Hepatocyte (in vitro differentiated cells): ENCODE data around the gene MEGF8. TPM values are rescaled to one million over a fixed set of nuclear protein-coding genes. Genes with fewer than 3 reads are reported as not detected.
A peak's percentile ranks its signal among the peaks of the same experiment; 100 is the strongest.

ENCODE experiments used
- DNase-seq: peaks from one replicate; pipeline ENCODE4 v3.0.0-alpha.2; 2016; ENCODE audit warnings: low spot score
- H2AFZ ChIP-seq: fragments of 200-600 bp; sonication (generic); 2 replicates; pipeline ENCODE4 v1.6.0; 2016; ENCODE audit warnings: antibody characterized with exemption, mild to moderate bottlenecking
- H3K27ac ChIP-seq: fragments of 200-600 bp; sonication (generic); 2 replicates; pipeline ENCODE4 v1.5.1; 2016; ENCODE audit warnings: mild to moderate bottlenecking
- H3K27me3 ChIP-seq: fragments of 200-600 bp; sonication (generic); 2 replicates; pipeline ENCODE4 v1.6.1; 2016
- H3K36me3 ChIP-seq: fragments of 200-600 bp; sonication (generic); replicated peaks from 2 replicates; pipeline ENCODE4 v1.5.1; 2016; ENCODE audit warnings: low read depth; ENCODE audit not compliant: insufficient read depth
- H3K4me1 ChIP-seq: fragments of 200-600 bp; sonication (generic); 2 replicates; pipeline ENCODE4 v1.5.1; 2016; ENCODE audit warnings: mild to moderate bottlenecking, moderate library complexity; ENCODE audit not compliant: insufficient read depth
- H3K4me2 ChIP-seq: fragments of 200-600 bp; sonication (generic); 2 replicates; pipeline ENCODE4 v1.6.0; 2016
- H3K4me3 ChIP-seq: fragments of 200-600 bp; sonication (generic); 2 replicates; pipeline ENCODE4 v1.5.1; 2016; ENCODE audit warnings: mild to moderate bottlenecking
- H3K79me2 ChIP-seq: fragments of 200-600 bp; sonication (generic); 2 replicates; pipeline ENCODE4 v1.6.0; 2017; ENCODE audit warnings: mild to moderate bottlenecking
- H3K9me2 ChIP-seq: fragments of 200-600 bp; sonication (generic); replicated peaks from 2 replicates; pipeline ENCODE4 v1.6.0; 2017; ENCODE audit warnings: mild to moderate bottlenecking; ENCODE audit not compliant: insufficient read depth
- H3K9me3 ChIP-seq: fragments of 200-600 bp; sonication (generic); 2 replicates; pipeline ENCODE4 v1.5.1; 2016; ENCODE audit warnings: low read depth, mild to moderate bottlenecking
- H4K20me1 ChIP-seq: fragments of 200-600 bp; sonication (generic); 2 replicates; pipeline ENCODE4 v1.6.0; 2016; ENCODE audit warnings: mild to moderate bottlenecking; ENCODE audit not compliant: insufficient read depth, poor library complexity, severe bottlenecking
- EZH2 ChIP-seq: fragments of 200-600 bp; sonication (generic); IDR thresholded peaks from 2 replicates; pipeline ENCODE4 v1.6.1; 2016; ENCODE audit warnings: antibody characterized with exemption, mild to moderate bottlenecking, borderline replicate concordance
- EZH2phosphoT487 ChIP-seq: fragments of 200-600 bp; sonication (generic); IDR thresholded peaks from one replicate; pipeline ENCODE4 v1.6.1; 2018; ENCODE audit warnings: antibody characterized with exemption, mild to moderate bottlenecking, low read depth, moderate library complexity; ENCODE audit not compliant: unreplicated experiment, severe bottlenecking
- WGBS: methylation state at CpG from one replicate; pipeline ENCODE4 v1.1.6; 2016; ENCODE audit warnings: low lambda C conversion rate; ENCODE audit errors: missing lambda C conversion rate; 5-methylcytosine and 5-hydroxymethylcytosine counted together
- polyA plus RNA-seq: library from polyadenylated mRNA; unstranded; fragments of >200 nt; fragmentation: Nextera tagmentation; extraction: Ambion mirVana; gene quantifications from 2 replicates; pipeline ENCODE4 v1.2.1, GENCODE V29; 2016
- total RNA-seq: library from RNA; depleted of rRNA; stranded (reverse); fragments of >200 nt; gene quantifications from 2 replicates; pipeline ENCODE4 v1.2.3, GENCODE V29; 2014
- TF ChIP-seq, protein P1 (sequence below): fragments of 200-600 bp; sonication (generic); IDR thresholded peaks from 2 replicates; pipeline ENCODE4 v1.5.1; 2016; ENCODE audit warnings: antibody characterized with exemption, mild to moderate bottlenecking; ENCODE audit not compliant: poor library complexity

MEGF8 gene
- total and polyA plus RNA-seq, 2 experiments from 2014 or later = 8.3 to 19.2 TPM

DNA sequence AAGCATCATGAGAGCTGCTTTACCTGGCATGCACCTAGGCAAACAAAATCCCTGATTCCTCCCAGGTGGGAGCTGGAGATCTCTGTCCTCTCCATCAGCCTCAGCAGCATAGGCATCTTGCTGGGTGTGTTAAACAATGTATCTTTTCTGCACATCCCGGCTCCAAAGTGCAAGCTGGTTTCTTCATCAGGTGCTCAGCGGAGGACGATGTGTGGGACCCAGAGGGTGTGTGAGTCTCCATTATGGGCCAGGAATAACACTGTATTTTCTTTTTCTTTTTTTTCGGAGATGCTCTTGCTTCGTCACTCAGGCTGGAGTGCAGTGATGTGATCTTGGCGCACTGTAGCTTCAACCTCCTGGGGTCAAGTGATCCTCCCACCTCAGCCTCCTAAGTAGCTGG lies 54.7 kb downstream of the MEGF8 start:
- no peaks in the 10 kb centered on the region for H3K27me3 ChIP-seq
- H2AFZ ChIP-seq = no peak overlapping the region
- H3K4me1 ChIP-seq = peaks cover 7% of the 10 kb centered on the region
- no peaks in the 10 kb centered on the region for H4K20me1 ChIP-seq
- TF ChIP-seq EZH2phosphoT487 = no peak
- no peak for TF ChIP-seq EZH2
- TF ChIP-seq, protein P1, sequence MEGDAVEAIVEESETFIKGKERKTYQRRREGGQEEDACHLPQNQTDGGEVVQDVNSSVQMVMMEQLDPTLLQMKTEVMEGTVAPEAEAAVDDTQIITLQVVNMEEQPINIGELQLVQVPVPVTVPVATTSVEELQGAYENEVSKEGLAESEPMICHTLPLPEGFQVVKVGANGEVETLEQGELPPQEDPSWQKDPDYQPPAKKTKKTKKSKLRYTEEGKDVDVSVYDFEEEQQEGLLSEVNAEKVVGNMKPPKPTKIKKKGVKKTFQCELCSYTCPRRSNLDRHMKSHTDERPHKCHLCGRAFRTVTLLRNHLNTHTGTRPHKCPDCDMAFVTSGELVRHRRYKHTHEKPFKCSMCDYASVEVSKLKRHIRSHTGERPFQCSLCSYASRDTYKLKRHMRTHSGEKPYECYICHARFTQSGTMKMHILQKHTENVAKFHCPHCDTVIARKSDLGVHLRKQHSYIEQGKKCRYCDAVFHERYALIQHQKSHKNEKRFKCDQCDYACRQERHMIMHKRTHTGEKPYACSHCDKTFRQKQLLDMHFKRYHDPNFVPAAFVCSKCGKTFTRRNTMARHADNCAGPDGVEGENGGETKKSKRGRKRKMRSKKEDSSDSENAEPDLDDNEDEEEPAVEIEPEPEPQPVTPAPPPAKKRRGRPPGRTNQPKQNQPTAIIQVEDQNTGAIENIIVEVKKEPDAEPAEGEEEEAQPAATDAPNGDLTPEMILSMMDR = no peak
- H3K9me3 ChIP-seq = no peaks in the 10 kb centered on the region
- no peaks in the 10 kb centered on the region for H3K36me3 ChIP-seq
- H3K4me3 ChIP-seq = no peak overlapping the region
- H3K27ac ChIP-seq = no peak overlapping the region
- H3K79me2 ChIP-seq = no peaks in the 10 kb centered on the region
- no peaks in the 10 kb centered on the region for H3K9me2 ChIP-seq
- WGBS = 89% methylated on average over 6 of the region's 6 CpGs
- no peak overlapping the region for H3K4me2 ChIP-seq
- no peak for DNase-seq

DNA sequence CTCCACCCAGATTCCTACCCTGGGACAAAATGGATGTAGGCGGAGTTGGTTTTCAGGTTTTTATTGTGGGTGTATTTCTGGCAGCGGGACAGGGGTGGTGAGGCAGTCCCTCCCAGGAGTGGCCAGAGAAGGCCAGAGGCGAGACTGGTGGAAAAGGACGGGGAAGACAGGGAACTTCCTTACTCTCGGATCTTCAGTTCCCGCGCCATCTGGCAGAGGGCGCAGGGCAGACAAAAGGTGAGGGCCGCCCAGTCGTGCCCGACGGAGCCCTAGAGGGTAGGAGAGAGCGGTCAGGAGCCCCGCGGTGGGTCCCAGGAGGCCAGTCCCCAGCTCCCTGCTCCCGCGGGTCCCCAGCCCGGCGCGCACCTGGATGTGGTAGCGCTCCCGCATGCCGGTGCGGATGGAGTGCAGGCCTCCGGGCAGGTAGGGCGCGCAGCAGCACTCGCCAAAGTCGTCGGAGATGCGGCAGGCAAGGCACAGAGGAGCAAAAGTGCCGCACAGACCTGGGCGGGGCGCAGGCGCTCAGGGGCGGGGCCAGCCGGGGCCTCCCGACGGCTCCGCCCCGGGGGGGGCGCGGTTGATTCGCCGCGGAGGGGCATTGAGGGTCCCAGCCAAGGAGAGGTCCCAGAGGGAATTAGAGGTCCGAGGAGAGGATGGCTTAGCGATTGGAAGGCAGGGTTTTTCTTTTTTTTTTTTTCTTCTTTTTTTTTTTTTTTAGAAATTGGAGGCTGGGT lies 61.7 kb downstream of the MEGF8 start:
- TF ChIP-seq EZH2 (no peak), EZH2phosphoT487 (no peak)
- TF ChIP-seq, protein P1 = peak; percentile 51
- Histone ChIP-seq H3K4me2 (peak overlapping the region; percentile 93), H3K9me2 (no peaks in the 10 kb centered on the region), H3K27me3 (peaks cover 25% of the 10 kb centered on the region), H3K4me3 (peak overlapping the region; percentile 66), H3K27ac (peak overlapping the region; percentile 64), H3K4me1 (no peaks in the 10 kb centered on the region), H3K9me3 (no peaks in the 10 kb centered on the region), H3K79me2 (no peaks in the 10 kb centered on the region), H4K20me1 (no peaks in the 10 kb centered on the region), H3K36me3 (no peaks in the 10 kb centered on the region), H2AFZ (peak overlapping the region; percentile 97)
- 2% methylated on average over 31 of the region's 48 CpGs for WGBS
- DNase-seq = peak; percentile 82

DNA sequence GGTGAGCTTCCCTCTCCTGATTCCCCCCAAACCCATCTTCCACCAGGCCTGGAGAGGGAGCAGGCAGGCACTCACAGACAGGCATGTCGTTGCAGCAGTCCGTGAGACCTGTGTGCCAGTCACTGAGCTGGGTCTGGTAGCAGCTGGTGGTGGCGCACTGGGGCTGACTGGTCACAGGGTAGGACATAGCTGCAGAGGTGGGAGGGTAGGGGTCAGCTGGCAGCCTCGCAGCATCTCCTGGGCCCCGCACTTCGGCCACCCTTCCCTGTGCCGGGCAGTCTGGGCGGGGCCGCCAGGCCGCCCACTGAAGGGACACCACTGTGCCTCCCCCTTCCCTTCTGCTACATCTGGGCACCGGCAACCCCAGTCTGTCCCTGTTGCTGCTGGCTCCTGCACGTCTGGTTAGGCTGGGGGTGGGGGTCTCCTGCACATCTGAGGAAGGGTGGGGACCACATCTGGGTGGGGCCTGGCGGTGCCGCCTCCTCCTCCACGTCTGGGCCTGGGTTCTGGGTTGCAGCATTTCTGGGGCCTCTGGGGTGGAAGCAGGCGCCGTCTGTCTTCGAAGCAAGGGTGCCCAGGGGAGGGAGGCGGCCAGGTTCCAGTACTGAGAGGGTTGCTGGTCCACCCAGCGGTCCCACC lies 63.5 kb downstream of the MEGF8 start:
- Histone ChIP-seq H3K36me3 (no peaks in the 10 kb centered on the region), H3K4me3 (no peak overlapping the region), H3K27ac (no peak overlapping the region), H3K27me3 (peaks cover 26% of the 10 kb centered on the region), H3K4me1 (no peaks in the 10 kb centered on the region), H3K4me2 (no peak overlapping the region), H3K9me3 (no peaks in the 10 kb centered on the region), H2AFZ (no peak overlapping the region), H3K9me2 (no peaks in the 10 kb centered on the region), H4K20me1 (no peaks in the 10 kb centered on the region), H3K79me2 (no peaks in the 10 kb centered on the region)
- no peak for TF ChIP-seq EZH2phosphoT487
- no peak for TF ChIP-seq EZH2
- TF ChIP-seq, protein P1 = no peak
- WGBS = 88% methylated on average over 17 of the region's 20 CpGs
- no peak for DNase-seq
